Measurements from ENCODE around the gene MYRIP.

Gene MYRIP

DNA sequence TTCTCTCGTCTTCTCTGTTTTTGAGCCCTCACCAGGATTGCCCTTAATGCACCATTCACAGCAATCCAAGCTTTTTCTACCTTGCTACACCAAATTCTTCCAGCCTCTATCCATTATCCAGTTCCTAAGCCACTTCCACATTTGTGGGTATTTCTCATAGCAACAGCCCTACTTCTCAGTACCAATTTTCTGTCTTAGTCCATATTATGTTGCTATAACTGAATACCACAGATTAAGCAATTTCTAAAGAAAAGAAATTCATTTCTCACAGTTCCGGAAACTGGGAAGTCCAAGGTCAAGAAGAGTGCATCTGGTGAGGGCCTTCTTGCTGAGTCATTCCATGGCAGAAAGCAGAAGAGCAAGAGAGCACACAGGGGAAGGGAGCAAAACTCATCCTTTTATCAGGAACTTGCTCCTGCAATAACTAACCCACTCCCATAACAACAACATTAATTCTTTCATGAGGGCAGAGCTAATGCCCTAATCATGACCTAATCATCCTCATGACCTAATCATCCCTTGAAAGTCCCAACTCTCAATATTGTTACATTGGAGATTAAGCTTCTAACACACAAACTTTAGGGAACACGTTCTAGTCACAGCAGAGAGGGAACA is 490.4 kb downstream of the MYRIP start:
- no peak for DNase-seq

DNA sequence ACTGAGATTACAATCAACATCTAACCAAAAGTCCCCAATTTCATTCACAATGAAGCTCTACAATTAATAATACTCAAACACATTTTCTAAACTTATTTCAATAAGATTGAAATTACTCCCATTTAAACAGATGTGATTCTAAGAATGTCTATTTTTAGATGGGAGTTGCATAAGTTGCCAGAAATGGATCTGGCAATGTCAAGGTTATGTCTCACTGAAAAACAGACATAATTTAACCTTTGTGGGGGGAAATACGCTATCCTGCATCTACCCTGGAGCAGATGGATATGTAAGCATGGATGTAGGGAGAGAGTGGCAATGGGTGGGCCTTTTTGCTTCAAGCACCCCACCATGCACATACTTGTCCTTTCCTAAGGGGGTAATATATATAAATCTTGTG is 493.4 kb downstream of the MYRIP start:
- no peak for DNase-seq

DNA sequence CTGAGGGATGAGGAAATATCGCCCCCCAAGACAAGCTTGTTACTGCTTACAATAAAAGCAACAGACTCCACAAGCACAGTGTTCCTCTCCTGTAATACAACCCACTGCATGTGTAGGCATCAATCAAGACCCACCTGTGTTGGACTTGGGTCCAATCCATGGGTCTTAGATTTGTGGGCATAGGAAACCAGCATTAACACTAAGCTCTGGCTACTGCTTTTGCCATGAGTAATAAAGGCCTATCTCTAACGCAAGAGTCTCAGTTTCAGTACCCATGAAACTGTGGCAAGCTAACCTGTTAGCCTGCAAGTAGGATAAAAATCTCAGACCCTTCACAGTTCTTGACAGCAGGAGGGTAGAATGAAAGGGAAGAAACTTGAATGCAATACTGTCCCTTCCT is 494.9 kb downstream of the MYRIP start:
- no peak for DNase-seq

DNA sequence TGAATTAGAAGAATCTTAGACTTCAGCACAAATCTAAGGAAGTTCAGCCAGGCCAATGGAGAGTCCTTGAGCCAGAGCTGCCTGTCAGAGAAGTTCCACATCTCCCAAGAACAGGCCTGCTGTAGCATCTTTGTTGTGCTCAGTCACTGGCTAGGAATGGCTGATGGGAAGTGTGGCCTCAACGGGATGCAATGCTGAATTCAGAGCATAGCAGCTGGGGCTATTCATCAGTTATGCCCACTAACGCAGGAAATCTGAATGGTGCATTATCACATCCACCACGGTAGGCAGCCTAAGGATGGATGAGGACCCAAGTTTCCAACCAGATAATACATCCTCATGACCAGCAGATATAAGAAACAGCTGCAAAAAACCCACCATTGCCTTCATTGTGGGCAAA is 496.9 kb downstream of the MYRIP start:
- no peak for DNase-seq

DNA sequence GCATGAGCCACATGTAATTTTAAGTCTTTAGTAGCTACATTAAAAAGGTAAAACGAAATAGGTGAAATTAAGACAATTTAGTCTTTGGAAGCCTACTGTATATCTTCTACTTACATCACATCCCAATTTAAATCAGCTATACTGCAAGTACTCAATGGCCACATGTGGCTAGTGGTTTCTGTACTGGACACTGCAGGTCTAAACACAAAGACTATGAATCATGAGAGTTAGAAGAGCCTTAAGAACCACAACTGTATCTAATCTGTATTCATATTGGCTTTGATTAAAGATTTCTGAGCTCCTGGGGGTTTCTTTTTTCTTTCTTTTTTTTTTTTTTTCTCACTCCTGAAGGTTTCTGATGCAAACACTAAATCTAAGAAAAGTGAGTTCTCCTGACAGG is 497.8 kb downstream of the MYRIP start:
- DNase-seq: no peak

DNA sequence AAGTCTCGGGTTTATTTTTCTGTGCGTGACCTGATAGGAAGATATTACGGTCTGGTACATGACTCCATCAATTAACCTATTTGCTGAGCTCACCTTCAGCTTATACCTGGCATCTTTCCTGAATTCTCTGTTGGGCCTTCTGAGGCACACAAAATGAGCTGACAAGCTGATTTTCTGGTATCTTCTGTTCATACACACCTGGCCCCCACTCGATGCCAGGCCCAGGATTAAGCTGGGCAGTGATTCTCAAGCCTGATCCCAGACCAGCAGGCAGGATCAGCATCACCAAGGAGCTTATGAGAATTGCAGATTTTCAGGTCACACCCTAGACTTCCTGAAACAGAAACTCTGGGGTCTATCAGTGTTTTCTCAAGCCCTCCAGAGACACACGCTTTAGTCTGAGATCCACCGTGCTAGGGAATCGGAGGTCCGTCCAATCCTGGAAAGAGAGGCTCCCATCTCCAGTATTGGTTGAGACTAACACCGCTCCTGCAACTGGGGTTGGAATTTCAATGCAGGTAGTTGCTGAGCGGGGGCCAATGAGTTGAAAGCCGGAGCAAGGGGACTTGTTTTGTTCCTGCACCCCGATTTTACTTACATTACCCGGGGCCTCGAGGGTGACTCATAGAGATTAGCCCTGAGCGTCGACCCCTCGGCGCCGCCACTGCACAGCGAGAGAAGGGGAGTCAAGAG is 499.5 kb downstream of the MYRIP start:
- no peak for DNase-seq

DNA sequence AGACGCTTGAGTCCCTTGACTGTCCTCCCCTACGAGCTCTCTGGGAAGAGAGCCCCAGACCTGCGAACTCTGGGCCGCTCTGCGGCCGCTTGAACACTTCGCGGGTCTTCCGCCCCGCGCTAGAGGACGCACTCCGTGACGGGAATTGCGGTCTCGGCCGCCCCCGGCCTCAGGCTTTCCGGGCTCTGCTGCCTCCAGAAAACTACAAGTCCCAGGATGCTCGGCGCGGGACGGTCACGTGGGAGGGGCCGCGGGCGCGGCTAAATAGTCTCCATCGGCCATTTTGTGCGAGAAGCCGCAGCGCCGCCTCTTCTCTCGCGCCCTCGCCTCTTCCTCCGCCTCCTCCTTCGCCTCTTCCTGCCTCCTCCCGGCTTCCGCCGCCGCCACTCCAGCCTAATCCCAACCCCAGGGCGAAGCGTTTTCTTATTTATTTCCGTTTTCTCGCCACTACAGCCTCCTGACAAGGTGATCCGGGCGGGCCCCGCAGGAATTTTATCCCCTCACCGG is 500.1 kb downstream of the MYRIP start, which contains the start of gene EIF1B:
TSS of gene EIF1B (plus strand) at position 290 of the 507 bp plus-strand sequence. CDS start 235 bp downstream, outside the sequence.
- DNase-seq: peak; percentile 98

All from T1000 (cell line).